ENCODE results near the gene TANK. TPM values are rescaled to one million over a fixed set of nuclear protein-coding genes. Genes with fewer than 3 reads are reported as not detected.

TANK gene
- polyA plus RNA-seq, 3 donors = 72.7 to 91.7 (median 73.5) TPM

- no peaks in the 10 kb centered on the region for H3K9me3 ChIP-seq (replicated peaks in 1 of 2; ENCODE audit: control insufficient read depth in 1 of 2, insufficient read depth in 1 of 2, low read length in 2 of 2)
- peaks cover 15% of the 10 kb centered on the region for H4K20me1 ChIP-seq (ENCODE audit: insufficient read depth, low read length)
- Mint-ChIP-seq H3K9me3 (peaks cover 0 to 7% (median 2%) of the 10 kb centered on the region in 7 donors), H3K27ac (no peak overlapping the region), H3K36me3 (peaks cover 3 to 8% of the 10 kb centered on the region in 2 donors), H3K4me1 (peaks cover 38% of the 10 kb centered on the region), H3K4me3 (no peak overlapping the region), H3K27me3 (ENCODE audit: low read depth in 3 of 3) (peaks cover 19 to 53% (median 23%) of the 10 kb centered on the region in 3 donors)
- peaks cover 21 to 35% of the 10 kb centered on the region in 2 donors for H3K4me1 ChIP-seq (ENCODE audit: control insufficient read depth in 1 of 2, insufficient read depth in 2 of 2, low read length in 2 of 2)
- WGBS (ENCODE audit: insufficient coverage) = no CpG with 5 or more reads among the region's 1 CpG
- H3K27me3 ChIP-seq (ENCODE audit: control insufficient read depth in 2 of 2, insufficient read depth in 2 of 2, low read length in 2 of 2) = peaks cover 27 to 89% of the 10 kb centered on the region in 2 donors
- H3K27ac ChIP-seq (ENCODE audit: low read depth in 1 of 2, low read length in 2 of 2) = no peak overlapping the region
- no peak overlapping the region for H2AFZ ChIP-seq (ENCODE audit: insufficient read depth, low read depth, low read length, poor library complexity, severe bottlenecking)
- H3K4me3 ChIP-seq (replicated peaks in 1 of 3; ENCODE audit: low read depth in 2 of 3, low read length in 3 of 3) = no peak overlapping the region
- no peak overlapping the region for H3K4me2 ChIP-seq (replicated peaks; ENCODE audit: extremely low read depth, low read length, poor library complexity, severe bottlenecking)
- peaks cover 4 to 6% of the 10 kb centered on the region in 2 donors for H3K36me3 ChIP-seq (replicated peaks in 1 of 2; ENCODE audit: control insufficient read depth in 1 of 2, insufficient read depth in 2 of 2, low read length in 2 of 2)
- intact Hi-C loops (cut with micrococcal nuclease) = no loop called here
- H3K79me2 ChIP-seq (ENCODE audit: insufficient read depth, low read length) = no peaks in the 10 kb centered on the region
- no peak overlapping the region for H3K9ac ChIP-seq (ENCODE audit: insufficient read depth, low read length, poor library complexity, severe bottlenecking)
- DNase-seq = no peak
- TF ChIP-seq, protein P1, sequence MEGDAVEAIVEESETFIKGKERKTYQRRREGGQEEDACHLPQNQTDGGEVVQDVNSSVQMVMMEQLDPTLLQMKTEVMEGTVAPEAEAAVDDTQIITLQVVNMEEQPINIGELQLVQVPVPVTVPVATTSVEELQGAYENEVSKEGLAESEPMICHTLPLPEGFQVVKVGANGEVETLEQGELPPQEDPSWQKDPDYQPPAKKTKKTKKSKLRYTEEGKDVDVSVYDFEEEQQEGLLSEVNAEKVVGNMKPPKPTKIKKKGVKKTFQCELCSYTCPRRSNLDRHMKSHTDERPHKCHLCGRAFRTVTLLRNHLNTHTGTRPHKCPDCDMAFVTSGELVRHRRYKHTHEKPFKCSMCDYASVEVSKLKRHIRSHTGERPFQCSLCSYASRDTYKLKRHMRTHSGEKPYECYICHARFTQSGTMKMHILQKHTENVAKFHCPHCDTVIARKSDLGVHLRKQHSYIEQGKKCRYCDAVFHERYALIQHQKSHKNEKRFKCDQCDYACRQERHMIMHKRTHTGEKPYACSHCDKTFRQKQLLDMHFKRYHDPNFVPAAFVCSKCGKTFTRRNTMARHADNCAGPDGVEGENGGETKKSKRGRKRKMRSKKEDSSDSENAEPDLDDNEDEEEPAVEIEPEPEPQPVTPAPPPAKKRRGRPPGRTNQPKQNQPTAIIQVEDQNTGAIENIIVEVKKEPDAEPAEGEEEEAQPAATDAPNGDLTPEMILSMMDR (IDR thresholded peaks at IDR 0.05) = no peak
Observed at GRCh38 chr2:161241894-161242293, 81.7 kb downstream of the TANK start.

DNA sequence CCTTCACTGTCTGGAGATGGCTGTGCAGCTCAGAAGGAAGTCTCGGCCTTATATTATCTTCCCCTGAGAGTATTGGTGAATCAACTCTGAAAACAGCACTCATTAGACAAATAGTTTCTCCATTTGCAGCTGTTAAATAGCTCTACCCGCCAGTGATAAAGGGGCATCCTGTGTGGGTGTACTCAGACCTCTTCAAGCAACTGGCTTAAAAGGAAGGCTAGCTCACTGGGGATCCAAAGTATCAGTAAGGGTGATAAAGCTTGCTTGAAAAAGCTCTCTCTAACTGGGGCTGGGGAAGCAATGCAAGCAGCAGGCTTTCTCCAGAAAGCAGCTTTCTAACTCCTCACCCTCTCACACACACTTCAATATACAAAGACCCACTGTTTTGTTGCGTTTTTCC is 83.1 kb downstream of the TANK start:
- Histone ChIP-seq H3K36me3 (replicated peaks in 1 of 2; ENCODE audit: control insufficient read depth in 1 of 2, insufficient read depth in 2 of 2, low read length in 2 of 2) (no peaks in the 10 kb centered on the region), H3K27ac (ENCODE audit: low read depth in 1 of 2, low read length in 2 of 2) (no peak overlapping the region), H3K9me3 (replicated peaks in 1 of 2; ENCODE audit: control insufficient read depth in 1 of 2, insufficient read depth in 1 of 2, low read length in 2 of 2) (no peaks in the 10 kb centered on the region), H3K4me1 (ENCODE audit: control insufficient read depth in 1 of 2, insufficient read depth in 2 of 2, low read length in 2 of 2) (peaks cover 9 to 22% of the 10 kb centered on the region in 2 donors), H3K9ac (ENCODE audit: insufficient read depth, low read length, poor library complexity, severe bottlenecking) (no peak overlapping the region), H2AFZ (ENCODE audit: insufficient read depth, low read depth, low read length, poor library complexity, severe bottlenecking) (no peak overlapping the region), H3K27me3 (ENCODE audit: control insufficient read depth in 2 of 2, insufficient read depth in 2 of 2, low read length in 2 of 2) (peaks cover 38 to 90% of the 10 kb centered on the region in 2 donors), H3K79me2 (ENCODE audit: insufficient read depth, low read length) (no peaks in the 10 kb centered on the region), H4K20me1 (ENCODE audit: insufficient read depth, low read length) (peaks cover under 1% of the 10 kb centered on the region), H3K4me2 (replicated peaks; ENCODE audit: extremely low read depth, low read length, poor library complexity, severe bottlenecking) (no peak overlapping the region), H3K4me3 (replicated peaks in 1 of 3; ENCODE audit: low read depth in 2 of 3, low read length in 3 of 3) (no peak overlapping the region)
- intact Hi-C loops (cut with micrococcal nuclease) = no loop called here
- DNase-seq = no peak
- H3K4me3 Mint-ChIP-seq = no peak overlapping the region
- H3K9me3 Mint-ChIP-seq = peaks cover 0 to 7% (median 1%) of the 10 kb centered on the region in 7 donors
- peaks cover 24% of the 10 kb centered on the region for H3K4me1 Mint-ChIP-seq
- WGBS (ENCODE audit: insufficient coverage) = no CpG with 5 or more reads among the region's 3 CpGs
- TF ChIP-seq, protein P1 (IDR thresholded peaks at IDR 0.05) = no peak
- H3K36me3 Mint-ChIP-seq = peaks cover 2 to 4% of the 10 kb centered on the region in 2 donors
- no peak overlapping the region for H3K27ac Mint-ChIP-seq
- peaks cover 13 to 48% (median 20%) of the 10 kb centered on the region in 3 donors for H3K27me3 Mint-ChIP-seq (ENCODE audit: low read depth in 3 of 3)

All from CD14-positive monocyte (primary cell).